Endothelial cell (in vitro differentiated cells): Measurements from ENCODE around the gene ELOVL5. TPM values are rescaled to one million over a fixed set of nuclear protein-coding genes. Genes with fewer than 3 reads are reported as not detected.

Experiments used
- DNase-seq: peaks from one replicate; pipeline ENCODE4 v3.0.0; 2021; ENCODE audit warnings: low spot score
- H3K27ac Mint-ChIP-seq: one replicate; pipeline ENCODE4 v1.8.0; 2021; ENCODE audit warnings: mixed read lengths, inconsistent platforms; ENCODE audit not compliant: unreplicated experiment
- H3K27me3 Mint-ChIP-seq: one replicate; pipeline ENCODE4 v1.8.0; 2021; ENCODE audit warnings: mild to moderate bottlenecking, moderate library complexity, mixed read lengths, inconsistent platforms; ENCODE audit not compliant: unreplicated experiment
- H3K36me3 Mint-ChIP-seq: one replicate; pipeline ENCODE4 v1.8.0; 2021; ENCODE audit warnings: mild to moderate bottlenecking, low read depth, mixed read lengths, inconsistent platforms; ENCODE audit not compliant: unreplicated experiment
- H3K4me1 Mint-ChIP-seq: one replicate; pipeline ENCODE4 v1.8.0; 2021; ENCODE audit warnings: mild to moderate bottlenecking, mixed read lengths, inconsistent platforms; ENCODE audit not compliant: unreplicated experiment
- H3K4me3 Mint-ChIP-seq: one replicate; pipeline ENCODE4 v1.8.0; 2021; ENCODE audit warnings: mild to moderate bottlenecking, mixed read lengths, inconsistent platforms; ENCODE audit not compliant: unreplicated experiment
- H3K9me3 Mint-ChIP-seq: one replicate; pipeline ENCODE4 v1.8.0; 2021; ENCODE audit warnings: mixed read lengths, inconsistent platforms; ENCODE audit not compliant: unreplicated experiment
- CTCF ChIP-seq: fragments of 200-600 bp; sonication (generic); IDR thresholded peaks from one replicate; pipeline ENCODE4 v1.5.0; 2021; ENCODE audit warnings: antibody characterized with exemption; ENCODE audit not compliant: unreplicated experiment
- total RNA-seq: library from RNA; stranded (reverse); fragmentation: NEBNext Ultra II Directional; extraction: Animal tissue kit (Norgen Biotek cat#: 25700); gene quantifications from one replicate; pipeline ENCODE4 v1.2.1, GENCODE V29; 2021; ENCODE audit not compliant: unreplicated experiment

ELOVL5 gene
- total RNA-seq, 1 donor from 2014 or later: 163 TPM

DNA sequence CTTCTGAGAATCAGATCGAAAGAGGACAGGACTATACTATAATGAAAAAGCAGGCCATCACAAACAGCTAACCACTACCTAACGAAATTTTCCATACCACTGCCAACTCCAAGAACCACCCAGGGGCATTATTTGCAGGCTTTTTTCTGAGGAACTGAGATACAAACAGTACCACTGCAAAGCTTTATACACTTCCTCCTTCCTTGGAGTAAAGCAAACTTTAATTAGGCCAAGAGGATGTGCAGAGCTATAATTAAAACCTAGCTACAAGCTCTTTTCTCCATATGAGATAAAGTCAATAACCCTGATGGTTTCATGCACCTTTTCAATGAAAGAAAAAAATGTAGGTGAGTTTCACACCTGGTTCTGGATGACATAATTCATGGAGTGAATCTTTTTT lies 68.5 kb downstream of the ELOVL5 start:
- Mint-ChIP-seq H3K4me3 (no peak overlapping the region), H3K27ac (no peak overlapping the region), H3K9me3 (no peaks in the 10 kb centered on the region), H3K36me3 (peaks cover 23% of the 10 kb centered on the region), H3K27me3 (no peaks in the 10 kb centered on the region), H3K4me1 (peaks cover 28% of the 10 kb centered on the region)
- DNase-seq: no peak
- no peak for TF ChIP-seq CTCF

DNA sequence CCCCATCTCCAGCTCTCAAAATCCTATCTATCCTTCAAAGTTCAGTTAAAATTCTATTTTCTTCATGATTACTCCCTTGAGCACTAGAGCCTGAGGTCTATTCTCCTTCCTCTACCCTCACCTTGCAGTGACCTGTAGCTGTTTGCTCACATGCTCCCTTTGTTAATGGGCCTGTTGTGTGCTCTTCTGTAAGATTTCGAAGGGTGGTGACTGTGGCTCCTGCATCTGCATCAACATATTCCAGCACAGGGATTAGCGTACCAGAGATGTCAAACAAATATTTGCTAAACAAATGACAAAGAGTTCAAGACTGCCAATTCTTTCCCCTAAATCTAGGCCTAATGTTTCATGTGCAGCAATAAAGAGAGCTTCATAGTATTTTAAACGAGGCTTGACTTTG lies 69.5 kb downstream of the ELOVL5 start:
- Mint-ChIP-seq H3K36me3 (peaks cover 30% of the 10 kb centered on the region), H3K27ac (peak overlapping the region; percentile 12), H3K4me3 (no peak overlapping the region), H3K4me1 (peaks cover 28% of the 10 kb centered on the region), H3K9me3 (no peaks in the 10 kb centered on the region), H3K27me3 (no peaks in the 10 kb centered on the region)
- DNase-seq: no peak
- no peak for TF ChIP-seq CTCF

- Mint-ChIP-seq H3K36me3 (peaks cover 48% of the 10 kb centered on the region), H3K4me3 (peak overlapping the region; percentile 65), H3K4me1 (peaks cover 11% of the 10 kb centered on the region), H3K27ac (peak overlapping the region; percentile 67), H3K9me3 (no peaks in the 10 kb centered on the region), H3K27me3 (no peaks in the 10 kb centered on the region)
- DNase-seq: no peak
- no peak for TF ChIP-seq CTCF
These were observed 75.4 kb downstream of the ELOVL5 start for GRCh38 chr6:53273370-53273769.

DNA sequence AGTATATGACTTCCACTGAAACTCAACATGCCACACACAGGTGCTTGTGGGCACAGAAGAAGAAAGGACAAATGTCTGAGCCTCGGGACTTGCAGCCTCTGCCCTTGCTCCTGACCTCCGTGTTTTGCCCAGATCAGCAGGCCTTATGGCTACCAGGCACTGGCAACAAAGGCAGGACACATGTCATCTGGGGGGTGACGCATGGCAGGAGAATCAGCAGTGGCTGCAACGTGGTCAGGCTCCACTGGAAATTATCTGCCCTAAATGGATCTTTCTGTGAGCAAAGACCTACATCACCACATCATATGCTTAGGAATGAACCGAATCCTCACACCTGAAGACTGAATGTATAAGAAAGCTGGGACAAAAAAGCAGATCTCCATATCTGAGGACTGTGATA lies 78.9 kb downstream of the ELOVL5 start:
- H3K36me3 Mint-ChIP-seq: peaks cover 54% of the 10 kb centered on the region
- peaks cover 23% of the 10 kb centered on the region for H3K4me1 Mint-ChIP-seq
- no peaks in the 10 kb centered on the region for H3K9me3 Mint-ChIP-seq
- peak overlapping the region; percentile 24 for H3K27ac Mint-ChIP-seq
- TF ChIP-seq CTCF: no peak
- H3K4me3 Mint-ChIP-seq: no peak overlapping the region
- no peak for DNase-seq
- peaks cover 2% of the 10 kb centered on the region for H3K27me3 Mint-ChIP-seq

GRCh38 chr6:53268858-53269608 lies 79.7 kb downstream of the ELOVL5 start:
- peaks cover 55% of the 10 kb centered on the region for H3K36me3 Mint-ChIP-seq
- no peak overlapping the region for H3K4me3 Mint-ChIP-seq
- no peak for DNase-seq
- H3K27me3 Mint-ChIP-seq: peaks cover 2% of the 10 kb centered on the region
- no peaks in the 10 kb centered on the region for H3K9me3 Mint-ChIP-seq
- H3K27ac Mint-ChIP-seq: peak overlapping the region; percentile 18
- H3K4me1 Mint-ChIP-seq: peaks cover 31% of the 10 kb centered on the region
- no peak for TF ChIP-seq CTCF
